B cell (primary cell): ENCODE measurements around the gene B3GALNT1. TPM values are rescaled to one million over a fixed set of nuclear protein-coding genes. Genes with fewer than 3 reads are reported as not detected.

Experiments used
- ATAC-seq: fragments of 200-7000 bp; cut with Tn5 transposase; one replicate; pipeline ENCODE4 v1.10.0; 2021; ENCODE audit warnings: low read depth, mild to moderate bottlenecking, moderate number of reproducible peaks, moderate library complexity
- CTCF ChIA-PET: fragments of 350-600 bp; sonication (Branson Sonifier 250); formaldehyde crosslinking; loops from one replicate; lab custom pipeline; 2021; ENCODE audit warnings: antibody characterized with exemption, inconsistent platforms; lab: Charles Lee
- POLR2A ChIA-PET: fragments of 350-600 bp; sonication (Branson Sonifier 250); formaldehyde crosslinking; loops from one replicate; lab custom pipeline; 2021; ENCODE audit warnings: antibody characterized with exemption; lab: Charles Lee
- DNase-seq: peaks from one replicate; pipeline ENCODE4 v3.0.0; 2013
- H2AFZ ChIP-seq: 2 replicates; pipeline ENCODE4 v1.6.1; 2012; ENCODE audit warnings: mild to moderate bottlenecking, low read depth, low read length; ENCODE audit not compliant: insufficient read depth, poor library complexity, severe bottlenecking
- H3K27ac ChIP-seq, 2 donors: 1 replicate in 1 of 2; 2 replicates in 1 of 2; pipeline ENCODE4 v1.5.1; 2012 to 2013; ENCODE audit warnings: low read length in 2 of 2, mild to moderate bottlenecking in 2 of 2, moderate library complexity in 1 of 2
- H3K27me3 ChIP-seq, 4 experiments: fragments of 200-600 bp in 1 of 4; sonication (generic) in 1 of 4; replicated peaks in 1 of 4; 1 replicate in 2 of 4; 2 replicates in 2 of 4; pipeline versions ENCODE4 v1.6.1 to v1.7.0; 2013 to 2016; ENCODE audit warnings: low read length in 3 of 4, mild to moderate bottlenecking in 2 of 4, mixed read lengths in 1 of 4, moderate library complexity in 1 of 4; ENCODE audit not compliant: insufficient read depth in 4 of 4, control insufficient read depth in 3 of 4; ENCODE audit errors: control extremely low read depth in 1 of 4
- H3K36me3 ChIP-seq, 2 experiments: replicated peaks in 1 of 2; 1 replicate in 1 of 2; 2 replicates in 1 of 2; pipeline versions ENCODE4 v1.6.1 to v1.7.1; 2013; ENCODE audit warnings: low read length in 1 of 2; ENCODE audit not compliant: insufficient read depth in 2 of 2, control insufficient read depth in 1 of 2; ENCODE audit errors: control extremely low read depth in 1 of 2, extremely low read depth in 1 of 2
- H3K4me1 ChIP-seq, 2 donors: fragments of 200-600 bp in 1 of 2; sonication (generic) in 1 of 2; 1 replicate in 1 of 2; 2 replicates in 1 of 2; pipeline versions ENCODE4 v1.5.1 to v1.6.1; 2013 to 2017; ENCODE audit warnings: low read length in 2 of 2; ENCODE audit not compliant: control insufficient read depth in 2 of 2, insufficient read depth in 2 of 2
- H3K4me2 ChIP-seq: replicated peaks from 2 replicates; pipeline ENCODE3; 2012; ENCODE audit warnings: mild to moderate bottlenecking, low read depth, low read length; ENCODE audit not compliant: poor library complexity, severe bottlenecking
- H3K4me3 ChIP-seq, 5 experiments: fragments of 200-600 bp in 1 of 5; sonication (generic) in 1 of 5; 1 replicate in 3 of 5; 2 replicates in 2 of 5; pipeline versions ENCODE4 v1.5.1 to v1.7.0; 2011 to 2016; ENCODE audit warnings: low read length in 4 of 5, mild to moderate bottlenecking in 4 of 5, low read depth in 2 of 5, control low read depth in 1 of 5, moderate library complexity in 1 of 5; ENCODE audit not compliant: insufficient read depth in 1 of 5; ENCODE audit errors: control extremely low read depth in 1 of 5, extremely low read depth in 1 of 5
- H3K79me2 ChIP-seq: fragments of 200-600 bp; sonication (generic); one replicate; pipeline ENCODE4 v1.6.0; 2016; ENCODE audit warnings: low read length; ENCODE audit not compliant: control insufficient read depth, insufficient read depth
- H3K9ac ChIP-seq: fragments of 200-600 bp; sonication (generic); 2 replicates; pipeline ENCODE4 v1.6.1; 2017; ENCODE audit warnings: mild to moderate bottlenecking, low read length, moderate library complexity
- H3K9me3 ChIP-seq, 3 donors: one replicate each; pipeline versions ENCODE4 v1.6.1 to v1.7.1; 2013; ENCODE audit warnings: low read length in 2 of 3; ENCODE audit not compliant: control insufficient read depth in 2 of 3, insufficient read depth in 1 of 3; ENCODE audit errors: control extremely low read depth in 1 of 3
- H4K20me1 ChIP-seq: 2 replicates; pipeline ENCODE4 v1.6.0; 2012; ENCODE audit warnings: mild to moderate bottlenecking, low read length; ENCODE audit not compliant: insufficient read depth, control insufficient read depth, poor library complexity, severe bottlenecking
- H3K27ac Mint-ChIP-seq: one replicate; pipeline ENCODE4 v1.8.0; 2021; ENCODE audit warnings: mixed read lengths
- H3K27me3 Mint-ChIP-seq: one replicate; pipeline ENCODE4 v1.8.0; 2021; ENCODE audit warnings: mixed read lengths
- H3K4me1 Mint-ChIP-seq: one replicate; pipeline ENCODE4 v1.8.0; 2021; ENCODE audit warnings: mixed read lengths
- H3K4me3 Mint-ChIP-seq: one replicate; pipeline ENCODE4 v1.8.0; 2021; ENCODE audit warnings: mixed read lengths
- H3K9me3 Mint-ChIP-seq: one replicate; pipeline ENCODE4 v1.8.0; 2022; ENCODE audit warnings: mixed read lengths; ENCODE audit not compliant: insufficient read depth
- EZH2 ChIP-seq: IDR thresholded peaks from 2 replicates; pipeline ENCODE4 v1.6.1; 2012; ENCODE audit warnings: borderline replicate concordance, low read depth, mild to moderate bottlenecking, moderate library complexity, low read length; ENCODE audit not compliant: insufficient read depth, poor library complexity, severe bottlenecking
- WGBS: methylation state at CpG from one replicate; pipeline ENCODE4 v1.1.5; 2013; ENCODE audit warnings: missing lambda C conversion rate; ENCODE audit not compliant: insufficient coverage; 5-methylcytosine and 5-hydroxymethylcytosine counted together
- intact Hi-C: fragments of 100-400 bp; cut with micrococcal nuclease; formaldehyde crosslinking; loops from one replicate; pipeline ENCODE4 v1.10.0; 2022
- polyA plus RNA-seq: library from polyadenylated mRNA; depleted of rRNA; stranded (reverse); fragments of >200 nt; gene quantifications from 2 replicates; pipeline ENCODE4 v1.2.3, GENCODE V29; 2012
- total RNA-seq, 2 donors: library from RNA; stranded (reverse); fragments of 120-200 nt in 1 of 2; gene quantifications; 1 replicate in 1 of 2; 2 replicates in 1 of 2; pipeline versions ENCODE4 v1.2.3 to v1.2.4, GENCODE V29; 2013 to 2022
- TF ChIP-seq, protein P1 (sequence below): fragments of 200-600 bp; IDR thresholded peaks from one replicate; pipeline ENCODE4 v1.8.0; 2022; ENCODE audit warnings: antibody characterized with exemption, mild to moderate bottlenecking

Gene B3GALNT1
- total and polyA plus RNA-seq, 2 donors (not counting 1 experiment from before 2014, with no cell fraction given): 0.28 to 6.4 TPM

- Histone ChIP-seq H3K9ac (no peak overlapping the region), H2AFZ (no peak overlapping the region), H3K4me1 (no peaks in the 10 kb centered on the region), H3K9me3 (no peaks in the 10 kb centered on the region), H3K27ac (no peak overlapping the region), H3K36me3 (no peaks in the 10 kb centered on the region), H4K20me1 (no peaks in the 10 kb centered on the region), H3K27me3 (no peaks in the 10 kb centered on the region), H3K4me3 (no peak overlapping the region), H3K4me2 (no peak overlapping the region), H3K79me2 (no peaks in the 10 kb centered on the region)
- TF ChIP-seq, protein P1, sequence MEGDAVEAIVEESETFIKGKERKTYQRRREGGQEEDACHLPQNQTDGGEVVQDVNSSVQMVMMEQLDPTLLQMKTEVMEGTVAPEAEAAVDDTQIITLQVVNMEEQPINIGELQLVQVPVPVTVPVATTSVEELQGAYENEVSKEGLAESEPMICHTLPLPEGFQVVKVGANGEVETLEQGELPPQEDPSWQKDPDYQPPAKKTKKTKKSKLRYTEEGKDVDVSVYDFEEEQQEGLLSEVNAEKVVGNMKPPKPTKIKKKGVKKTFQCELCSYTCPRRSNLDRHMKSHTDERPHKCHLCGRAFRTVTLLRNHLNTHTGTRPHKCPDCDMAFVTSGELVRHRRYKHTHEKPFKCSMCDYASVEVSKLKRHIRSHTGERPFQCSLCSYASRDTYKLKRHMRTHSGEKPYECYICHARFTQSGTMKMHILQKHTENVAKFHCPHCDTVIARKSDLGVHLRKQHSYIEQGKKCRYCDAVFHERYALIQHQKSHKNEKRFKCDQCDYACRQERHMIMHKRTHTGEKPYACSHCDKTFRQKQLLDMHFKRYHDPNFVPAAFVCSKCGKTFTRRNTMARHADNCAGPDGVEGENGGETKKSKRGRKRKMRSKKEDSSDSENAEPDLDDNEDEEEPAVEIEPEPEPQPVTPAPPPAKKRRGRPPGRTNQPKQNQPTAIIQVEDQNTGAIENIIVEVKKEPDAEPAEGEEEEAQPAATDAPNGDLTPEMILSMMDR: peak; percentile 35
- no peak for TF ChIP-seq EZH2
- no peak for ATAC-seq
- DNase-seq: peak; percentile 14
- ChIA-PET POLR2A (no interaction called here), CTCF (interaction anchor here (0.8 to 2.3 kb wide), 12 partner anchors 8 to 326 kb away, joined by 3 to 8 read pairs (median 3); partner anchors contain the start of gene B3GALNT1)
- 75% methylated on average over 3 of the region's 7 CpGs for WGBS
- intact Hi-C loops: loop anchor here (2.0 kb wide), 1 partner anchor 328 kb away; no protein-coding TSS in a partner anchor
- H3K9me3 Mint-ChIP-seq: no peaks in the 10 kb centered on the region
- no peak overlapping the region for H3K27ac Mint-ChIP-seq
- H3K4me3 Mint-ChIP-seq: no peak overlapping the region
- no peaks in the 10 kb centered on the region for H3K27me3 Mint-ChIP-seq
- H3K4me1 Mint-ChIP-seq: no peaks in the 10 kb centered on the region
Observed at GRCh38 chr3:161096771-161097367, 8.3 kb downstream of the B3GALNT1 start.

- intact Hi-C loops: no loop called here
- Mint-ChIP-seq H3K4me3 (no peak overlapping the region), H3K27ac (no peak overlapping the region), H3K27me3 (no peaks in the 10 kb centered on the region), H3K9me3 (no peaks in the 10 kb centered on the region), H3K4me1 (no peaks in the 10 kb centered on the region)
- no peak overlapping the region for H3K4me2 ChIP-seq
- DNase-seq: no peak
- H3K36me3 ChIP-seq: no peaks in the 10 kb centered on the region
- no peaks in the 10 kb centered on the region for H4K20me1 ChIP-seq
- no peak overlapping the region for H3K27ac ChIP-seq
- no peak for TF ChIP-seq EZH2
- TF ChIP-seq, protein P1: no peak
- no peak overlapping the region for H3K9ac ChIP-seq
- no peaks in the 10 kb centered on the region for H3K27me3 ChIP-seq
- ChIA-PET POLR2A (no interaction called here), CTCF (no interaction called here)
- H3K4me3 ChIP-seq: no peak overlapping the region
- no peak for ATAC-seq
- H3K9me3 ChIP-seq: no peaks in the 10 kb centered on the region
- no peaks in the 10 kb centered on the region for H3K4me1 ChIP-seq
- no peak overlapping the region for H2AFZ ChIP-seq
- H3K79me2 ChIP-seq: no peaks in the 10 kb centered on the region
Observed at GRCh38 chr3:161093895-161094294, 11.3 kb downstream of the B3GALNT1 start.
